HepG2 (cell line): ENCODE measurements around the gene TMEM144. TPM values are rescaled to one million over a fixed set of nuclear protein-coding genes. Genes with fewer than 3 reads are reported as not detected.
A peak's percentile ranks its signal among the peaks of the same experiment; 100 is the strongest.

Experiments used
- ATAC-seq: fragments of 200-7000 bp; cut with Tn5 transposase; 3 replicates; pipeline ENCODE4 v1.9.1; 2020; ENCODE audit warnings: mild to moderate bottlenecking, moderate library complexity
- BruUV-seq: library from RNA; stranded (reverse); fragments of 400-500 nt; replicated peaks from 2 replicates; lab custom pipeline; 2021; lab: Mats Ljungman, UMichigan
- CTCF ChIA-PET: fragments of 300-600 bp; formaldehyde crosslinking; extraction: SDS; loops from one replicate; lab custom pipeline; 2021; ENCODE audit warnings: low total read pairs, inconsistent platforms, low intra/inter-chr PET ratio; lab: Yijun Ruan, JAX
- POLR2A ChIA-PET: fragments of 350-600 bp; sonication (Branson Sonifier 250); formaldehyde crosslinking; loops from one replicate; lab custom pipeline; 2020; ENCODE audit warnings: antibody characterized with exemption, inconsistent platforms; lab: Yijun Ruan, JAX
- DNase-seq: peaks from one replicate; pipeline ENCODE4 v3.0.0-alpha.2; 2015; ENCODE audit warnings: low spot score
- FAIRE-seq: peaks from 3 replicates; lab custom pipeline; 2011; peaks lifted over from hg19 to GRCh38; lab: Jason Lieb, UNC
- H2AFZ ChIP-seq: one replicate; pipeline ENCODE4 v1.6.1; 2011; ENCODE audit warnings: low read length, inconsistent platforms
- H3K27ac ChIP-seq: fragments of 300-600 bp; 3 replicates; pipeline ENCODE4 v1.8.0; 2011; ENCODE audit warnings: mixed run types, mild to moderate bottlenecking, mixed read lengths, low read length, inconsistent platforms; ENCODE audit not compliant: insufficient read depth; ENCODE audit errors: extremely low read length
- H3K27me3 ChIP-seq, 2 experiments: fragments of 200-600 bp in 1 of 2; 2 replicates in 1 of 2; 3 replicates in 1 of 2; pipeline versions ENCODE4 v1.6.0 to v1.8.0; 2011; ENCODE audit warnings: low read length in 2 of 2, mild to moderate bottlenecking in 2 of 2, moderate library complexity in 2 of 2, inconsistent platforms in 1 of 2; ENCODE audit not compliant: insufficient read depth in 2 of 2, control insufficient read depth in 1 of 2
- H3K36me3 ChIP-seq, 2 experiments: fragments of 200-600 bp in 1 of 2; replicated peaks in 1 of 2; 2 replicates in 1 of 2; 3 replicates in 1 of 2; pipeline versions ENCODE4 v1.5.1 to v1.8.0; 2011; ENCODE audit warnings: low read length in 2 of 2, inconsistent platforms in 1 of 2; ENCODE audit not compliant: insufficient read depth in 2 of 2, control insufficient read depth in 1 of 2
- H3K4me1 ChIP-seq: 2 replicates; pipeline ENCODE4 v1.5.1; 2012; ENCODE audit warnings: low read length, inconsistent platforms; ENCODE audit not compliant: insufficient read depth
- H3K4me2 ChIP-seq: 2 replicates; pipeline ENCODE4 v1.6.0; 2011; ENCODE audit warnings: low read depth, low read length, inconsistent platforms
- H3K4me3 ChIP-seq, 3 experiments: fragments of 200-600 bp in 1 of 3; sonication (generic), shearing (Covaris generic) in 1 of 3; replicated peaks in 1 of 3; 2 replicates each; pipeline ENCODE4 v1.5.1; 2011 to 2016; ENCODE audit warnings: low read length in 3 of 3, inconsistent platforms in 2 of 3, low read depth in 2 of 3, mild to moderate bottlenecking in 2 of 3, control low read depth in 1 of 3, mixed read lengths in 1 of 3; ENCODE audit not compliant: insufficient read depth in 1 of 3
- H3K79me2 ChIP-seq: one replicate; pipeline ENCODE4 v1.6.1; 2011; ENCODE audit warnings: low read length, inconsistent platforms; ENCODE audit not compliant: insufficient read depth
- H3K9ac ChIP-seq: 2 replicates; pipeline ENCODE4 v1.6.0; 2011; ENCODE audit warnings: mild to moderate bottlenecking, low read depth, low read length, inconsistent platforms; ENCODE audit not compliant: insufficient read depth
- H3K9me3 ChIP-seq: 2 replicates; pipeline ENCODE4 v1.5.1; 2012; ENCODE audit warnings: mild to moderate bottlenecking, low read length
- H4K20me1 ChIP-seq: 2 replicates; pipeline ENCODE4 v1.6.0; 2011; ENCODE audit warnings: inconsistent platforms, mild to moderate bottlenecking, low read length, moderate library complexity; ENCODE audit not compliant: insufficient read depth
- CEBPG ChIP-seq: IDR thresholded peaks from 2 replicates; pipeline ENCODE4 v1.6.1; 2016
- HNF4A ChIP-seq: sonication (generic); formaldehyde crosslinking; IDR thresholded peaks from 2 replicates; pipeline ENCODE4 v1.4.0; 2020; ENCODE audit warnings: missing genetic modification reagents
- NR2F6 ChIP-seq, 2 experiments: IDR thresholded peaks; 2 replicates each; pipeline ENCODE4 v1.6.1; 2016; ENCODE audit warnings: antibody characterized with exemption in 1 of 2, mild to moderate bottlenecking in 1 of 2
- POLR2A ChIP-seq, 2 experiments: IDR thresholded peaks; 2 replicates each; pipeline ENCODE4 v1.6.1; 2011; ENCODE audit warnings: low read depth in 2 of 2, low read length in 2 of 2, mild to moderate bottlenecking in 1 of 2, moderate library complexity in 1 of 2; ENCODE audit not compliant: insufficient read depth in 1 of 2
- SOX6 ChIP-seq, 2 experiments: fragments of 450-650 bp in 1 of 2; sonication (generic) in 1 of 2; formaldehyde crosslinking in 1 of 2; IDR thresholded peaks; 2 replicates each; pipeline versions ENCODE4 v1.4.0 to v1.6.1; 2017 to 2020; ENCODE audit warnings: antibody characterized with exemption in 1 of 2, mild to moderate bottlenecking in 1 of 2, missing genetic modification reagents in 1 of 2
- TCF12 ChIP-seq, 2 experiments: fragments of 450-650 bp in 1 of 2; sonication (generic) in 1 of 2; formaldehyde crosslinking in 1 of 2; IDR thresholded peaks; 2 replicates each; pipeline versions ENCODE4 v1.6.1 to v1.8.0; 2017 to 2022; ENCODE audit warnings: antibody characterized with exemption in 1 of 2, mild to moderate bottlenecking in 1 of 2, missing genetic modification reagents in 1 of 2, moderate library complexity in 1 of 2
- ZNF12 ChIP-seq: sonication (generic); formaldehyde crosslinking; IDR thresholded peaks from 2 replicates; pipeline ENCODE4 v1.5.0; 2020; ENCODE audit warnings: missing genetic modification reagents
- ZNF878 ChIP-seq: sonication (generic); formaldehyde crosslinking; IDR thresholded peaks from 2 replicates; pipeline ENCODE4 v1.8.1; 2023; ENCODE audit warnings: mild to moderate bottlenecking, missing genetic modification reagents, moderate library complexity
- WGBS: methylation state at CpG from one replicate; pipeline ENCODE4 v1.1.6; 2017; ENCODE audit warnings: low lambda C conversion rate; 5-methylcytosine and 5-hydroxymethylcytosine counted together
- in situ Hi-C: cut with HindIII; loops from 2 replicates; pipeline ENCODE4 v1.10.0; 2017; ENCODE audit warnings: low pct_unique_long_range_greater_than_20kb; ENCODE audit not compliant: extremely low pct_ligation_motif_present
- intact Hi-C: fragments of 100-400 bp; cut with micrococcal nuclease; formaldehyde crosslinking; loops from one replicate; pipeline ENCODE4 v1.10.0; 2022; ENCODE audit not compliant: unreplicated experiment
- polyA plus RNA-seq, 8 experiments: library from polyadenylated mRNA; depleted of rRNA in 3 of 8; stranded (reverse) in 7 of 8; unstranded in 1 of 8; fragments of >200 nt; fragmentation: Illumina TruSeq in 4 of 8; extraction: Trizol in 4 of 8; gene quantifications; 2 replicates each; pipeline versions ENCODE4 v1.2.1 to v1.2.3, GENCODE V29; 2011 to 2016; ENCODE audit warnings: low read depth in 4 of 8, missing spikeins in 1 of 8, mixed read lengths in 1 of 8; ENCODE audit not compliant: insufficient read depth in 1 of 8
- total RNA-seq, 5 experiments: library from RNA; depleted of rRNA; stranded (reverse); fragments of >200 nt; fragmentation: Illumina TruSeq; extraction: Trizol; gene quantifications; 2 replicates each; pipeline ENCODE4 v1.2.3, GENCODE V29; 2016; ENCODE audit warnings: low read depth in 1 of 5
- TF ChIP-seq, protein P1 (sequence below), 2 experiments: sonication (generic) in 1 of 2; formaldehyde crosslinking in 1 of 2; IDR thresholded peaks; 2 replicates each; pipeline versions ENCODE4 v1.5.1 to v1.6.1; 2011 to 2020; ENCODE audit warnings: borderline replicate concordance in 1 of 2, low read depth in 1 of 2, low read length in 1 of 2, mild to moderate bottlenecking in 1 of 2, missing genetic modification reagents in 1 of 2, moderate library complexity in 1 of 2
- TF ChIP-seq, protein P2 (sequence below): sonication (generic); formaldehyde crosslinking; IDR thresholded peaks from 2 replicates; pipeline ENCODE4 v1.5.1; 2020; ENCODE audit warnings: missing genetic modification reagents, mild to moderate bottlenecking, borderline replicate concordance
- TF ChIP-seq, protein P3 (sequence below): sonication (generic); IDR thresholded peaks from 2 replicates; pipeline ENCODE4 v1.6.1; 2016; ENCODE audit warnings: low read depth, borderline replicate concordance
- TF ChIP-seq, protein P4 (sequence below): sonication (generic); formaldehyde crosslinking; conservative IDR thresholded peaks from 2 replicates; pipeline ENCODE4 v1.4.0; 2020; ENCODE audit warnings: mild to moderate bottlenecking, missing genetic modification reagents, moderate library complexity

TMEM144 gene
- total and polyA plus RNA-seq, 2 of the 13 experiments (the other 11 are each of a cell fraction or from before 2014, with no cell fraction given) = 10.9 to 12.3 TPM

DNA sequence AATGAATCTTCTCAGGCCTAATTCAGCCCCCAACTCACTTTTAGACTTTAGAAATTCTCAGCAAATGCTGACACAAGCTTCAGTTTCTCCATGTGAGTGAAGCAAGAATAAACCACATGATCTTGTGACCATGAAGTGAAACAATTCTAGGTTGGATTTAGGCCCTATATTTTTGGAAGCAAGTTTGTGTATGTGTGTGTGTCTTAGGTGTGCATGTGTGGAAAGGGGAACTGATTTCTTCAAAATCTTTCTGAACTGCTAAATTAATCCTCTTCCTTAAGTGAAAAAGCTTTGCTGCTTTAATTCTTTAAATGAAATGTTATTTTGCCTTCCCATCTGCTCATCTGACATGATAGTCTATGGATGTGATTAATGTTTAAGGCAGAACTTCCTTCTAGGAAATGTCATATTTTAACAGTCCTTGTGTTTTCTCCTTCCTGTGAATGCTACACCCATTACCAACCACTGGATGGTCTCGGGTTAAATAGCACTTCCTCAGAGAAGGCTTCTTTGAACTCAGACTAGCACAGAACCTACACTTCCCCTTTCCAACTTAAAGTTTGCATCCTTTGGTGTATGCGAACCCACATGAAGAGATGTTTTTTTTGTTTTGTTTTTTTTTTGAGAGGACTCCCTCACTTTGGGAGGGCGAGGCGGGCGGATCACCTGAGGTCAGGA lies 1.2 kb upstream of the TMEM144 start (continued):
- TF ChIP-seq, protein P1, sequence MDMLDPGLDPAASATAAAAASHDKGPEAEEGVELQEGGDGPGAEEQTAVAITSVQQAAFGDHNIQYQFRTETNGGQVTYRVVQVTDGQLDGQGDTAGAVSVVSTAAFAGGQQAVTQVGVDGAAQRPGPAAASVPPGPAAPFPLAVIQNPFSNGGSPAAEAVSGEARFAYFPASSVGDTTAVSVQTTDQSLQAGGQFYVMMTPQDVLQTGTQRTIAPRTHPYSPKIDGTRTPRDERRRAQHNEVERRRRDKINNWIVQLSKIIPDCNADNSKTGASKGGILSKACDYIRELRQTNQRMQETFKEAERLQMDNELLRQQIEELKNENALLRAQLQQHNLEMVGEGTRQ (IDR thresholded peaks at IDR 0.05; ENCODE audit: low read depth, low read length) = no peak
- TF ChIP-seq, protein P1 (CRISPR knock-in tag; IDR thresholded peaks at IDR 0.05; ENCODE audit: borderline replicate concordance) = no peak

DNA sequence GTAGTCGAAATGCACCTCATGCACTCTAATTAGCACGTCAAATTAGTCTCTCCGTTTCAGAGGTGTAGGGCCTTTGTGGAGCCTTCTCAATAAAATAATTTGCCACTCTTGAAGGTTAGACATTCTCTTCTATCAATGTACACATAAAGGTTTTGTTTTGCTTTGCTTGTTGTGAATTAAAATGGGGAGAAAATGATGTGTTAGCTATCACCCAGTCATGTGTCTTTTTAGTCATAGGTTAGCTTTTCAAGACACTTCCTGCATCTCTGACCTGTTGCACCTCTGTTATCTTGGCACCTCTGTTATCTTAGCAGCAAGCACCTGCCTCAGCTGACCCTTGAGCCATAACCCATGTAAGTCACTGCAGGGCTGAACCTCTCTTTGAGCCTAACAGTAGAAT lies 936 bp downstream of the TMEM144 start:
- Histone ChIP-seq H3K27ac (peak overlapping the region; percentile 67), H3K9me3 (no peaks in the 10 kb centered on the region), H3K9ac (peak overlapping the region; percentile 55; the same call in 1 of the 2 replicates), H4K20me1 (no peaks in the 10 kb centered on the region), H3K27me3 (no peaks in the 10 kb centered on the region), H2AFZ (peak overlapping the region; percentile 39), H3K79me2 (no peaks in the 10 kb centered on the region), H3K4me3 (peak overlapping the region; percentile 60 to 71 (median 61); a peak in 5 of 6 replicates), H3K36me3 (peaks cover 0 to 1% of the 10 kb centered on the region in 2 experiments; a peak in 1 of 5 replicates), H3K4me2 (peak overlapping the region; percentile 71), H3K4me1 (peaks cover 18% of the 10 kb centered on the region)
- ChIA-PET CTCF (no interaction called here), POLR2A (interaction anchor here (1.6 kb wide), 1 partner anchor 218 kb away, joined by 7 read pairs; no protein-coding TSS in a partner anchor)
- BruUV-seq = no TSS peak
- FAIRE-seq (peak; percentile 34), DNase-seq (peak; percentile 37), ATAC-seq (no peak)
- 55% methylated on average over 3 of the region's 3 CpGs for WGBS
- intact Hi-C loops (loop anchor here (5.0 kb wide), 1 partner anchor 41 kb away; no protein-coding TSS in a partner anchor), in situ Hi-C loops (no loop called here)
- peak; percentile 61 for TF ChIP-seq NR2F6 (IDR thresholded peaks at IDR 0.05)
- peak; percentile 61; the same call in 1 of the 2 replicates for TF ChIP-seq NR2F6 (CRISPR knock-in tag; IDR thresholded peaks at IDR 0.05)
- no peak for TF ChIP-seq SOX6 (IDR thresholded peaks at IDR 0.05)
- TF ChIP-seq SOX6 (CRISPR knock-in tag; IDR thresholded peaks at IDR 0.05) = 0 out of 2 replicates have a peak, but pooled peaks have one; percentile 24
- TF ChIP-seq ZNF878 (CRISPR knock-in tag) = no peak
- peak; percentile 18; the same call in 1 of the 2 replicates for TF ChIP-seq CEBPG
- TF ChIP-seq, protein P2, sequence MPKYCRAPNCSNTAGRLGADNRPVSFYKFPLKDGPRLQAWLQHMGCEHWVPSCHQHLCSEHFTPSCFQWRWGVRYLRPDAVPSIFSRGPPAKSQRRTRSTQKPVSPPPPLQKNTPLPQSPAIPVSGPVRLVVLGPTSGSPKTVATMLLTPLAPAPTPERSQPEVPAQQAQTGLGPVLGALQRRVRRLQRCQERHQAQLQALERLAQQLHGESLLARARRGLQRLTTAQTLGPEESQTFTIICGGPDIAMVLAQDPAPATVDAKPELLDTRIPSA (CRISPR knock-in tag) = no peak
- peak; percentile 69 for TF ChIP-seq HNF4A
- TF ChIP-seq, protein P3, sequence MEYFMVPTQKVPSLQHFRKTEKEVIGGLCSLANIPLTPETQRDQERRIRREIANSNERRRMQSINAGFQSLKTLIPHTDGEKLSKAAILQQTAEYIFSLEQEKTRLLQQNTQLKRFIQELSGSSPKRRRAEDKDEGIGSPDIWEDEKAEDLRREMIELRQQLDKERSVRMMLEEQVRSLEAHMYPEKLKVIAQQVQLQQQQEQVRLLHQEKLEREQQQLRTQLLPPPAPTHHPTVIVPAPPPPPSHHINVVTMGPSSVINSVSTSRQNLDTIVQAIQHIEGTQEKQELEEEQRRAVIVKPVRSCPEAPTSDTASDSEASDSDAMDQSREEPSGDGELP = 0 out of 2 replicates have a peak, but pooled peaks have one; percentile 14
- TF ChIP-seq ZNF12 (CRISPR knock-in tag) = peak; percentile 98
- TF ChIP-seq TCF12 (IDR thresholded peaks at IDR 0.05) = no peak
- TF ChIP-seq TCF12 (CRISPR knock-in tag; IDR thresholded peaks at IDR 0.05) = no peak
- TF ChIP-seq POLR2A (IDR thresholded peaks at IDR 0.05; ENCODE audit: insufficient read depth in 1 of 2, low read depth in 2 of 2, low read length in 2 of 2) = no peak
- TF ChIP-seq, protein P4, sequence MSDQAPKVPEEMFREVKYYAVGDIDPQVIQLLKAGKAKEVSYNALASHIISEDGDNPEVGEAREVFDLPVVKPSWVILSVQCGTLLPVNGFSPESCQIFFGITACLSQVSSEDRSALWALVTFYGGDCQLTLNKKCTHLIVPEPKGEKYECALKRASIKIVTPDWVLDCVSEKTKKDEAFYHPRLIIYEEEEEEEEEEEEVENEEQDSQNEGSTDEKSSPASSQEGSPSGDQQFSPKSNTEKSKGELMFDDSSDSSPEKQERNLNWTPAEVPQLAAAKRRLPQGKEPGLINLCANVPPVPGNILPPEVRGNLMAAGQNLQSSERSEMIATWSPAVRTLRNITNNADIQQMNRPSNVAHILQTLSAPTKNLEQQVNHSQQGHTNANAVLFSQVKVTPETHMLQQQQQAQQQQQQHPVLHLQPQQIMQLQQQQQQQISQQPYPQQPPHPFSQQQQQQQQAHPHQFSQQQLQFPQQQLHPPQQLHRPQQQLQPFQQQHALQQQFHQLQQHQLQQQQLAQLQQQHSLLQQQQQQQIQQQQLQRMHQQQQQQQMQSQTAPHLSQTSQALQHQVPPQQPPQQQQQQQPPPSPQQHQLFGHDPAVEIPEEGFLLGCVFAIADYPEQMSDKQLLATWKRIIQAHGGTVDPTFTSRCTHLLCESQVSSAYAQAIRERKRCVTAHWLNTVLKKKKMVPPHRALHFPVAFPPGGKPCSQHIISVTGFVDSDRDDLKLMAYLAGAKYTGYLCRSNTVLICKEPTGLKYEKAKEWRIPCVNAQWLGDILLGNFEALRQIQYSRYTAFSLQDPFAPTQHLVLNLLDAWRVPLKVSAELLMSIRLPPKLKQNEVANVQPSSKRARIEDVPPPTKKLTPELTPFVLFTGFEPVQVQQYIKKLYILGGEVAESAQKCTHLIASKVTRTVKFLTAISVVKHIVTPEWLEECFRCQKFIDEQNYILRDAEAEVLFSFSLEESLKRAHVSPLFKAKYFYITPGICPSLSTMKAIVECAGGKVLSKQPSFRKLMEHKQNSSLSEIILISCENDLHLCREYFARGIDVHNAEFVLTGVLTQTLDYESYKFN (CRISPR knock-in tag) = peak; percentile 40; the same call in 1 of the 2 replicates
